ENCODE measurements around the gene P2RY10.
"Not testable (repeated sequence)": the region's sequence is repeated elsewhere in the genome, so short reads cannot be mapped to it uniquely, and the experiment has no call there.

The P2RY10 gene

GRCh38 chrX:78964598-78964997 is 19.4 kb downstream of the P2RY10 start:
- no peak overlapping the region for H3K4me3 ChIP-seq (ENCODE audit: low read depth, low read length)
- TF ChIP-seq CTCF (IDR thresholded peaks at IDR 0.05; ENCODE audit: low read depth, low read length): no peak

- TF ChIP-seq CTCF (IDR thresholded peaks at IDR 0.05; ENCODE audit: low read depth, low read length): no peak
- H3K4me3 ChIP-seq (ENCODE audit: low read depth, low read length): no peak overlapping the region
These were observed 34.7 kb downstream of the P2RY10 start for GRCh38 chrX:78979789-78980464.

GRCh38 chrX:78989349-78989748 is 44.2 kb downstream of the P2RY10 start:
- H3K4me3 ChIP-seq (ENCODE audit: low read depth, low read length): no peak overlapping the region
- TF ChIP-seq CTCF (IDR thresholded peaks at IDR 0.05; ENCODE audit: low read depth, low read length): no peak

- H3K4me3 ChIP-seq (ENCODE audit: low read depth, low read length): no peak overlapping the region
- no peak for TF ChIP-seq CTCF (IDR thresholded peaks at IDR 0.05; ENCODE audit: low read depth, low read length)
These were observed 52.8 kb downstream of the P2RY10 start for GRCh38 chrX:78997870-78998558.

GRCh38 chrX:79007540-79007939 is 62.3 kb downstream of the P2RY10 start:
- H3K4me3 ChIP-seq (ENCODE audit: low read depth, low read length): not testable (repeated sequence)

Measured in WI38 (cell line).